Osteoblast (primary cell): ENCODE measurements around the gene CALCB. TPM values are rescaled to one million over a fixed set of nuclear protein-coding genes. Genes with fewer than 3 reads are reported as not detected.

ENCODE experiments used
- DNase-seq: peaks from one replicate; pipeline ENCODE4 v3.0.0; 2011; ENCODE audit warnings: low spot score, mixed read lengths; ENCODE audit not compliant: insufficient read length; ENCODE audit errors: missing footprints
- H2AFZ ChIP-seq: 2 replicates; pipeline ENCODE4 v1.6.0; 2011; ENCODE audit warnings: mild to moderate bottlenecking, low read length
- H3K27ac ChIP-seq: 2 replicates; pipeline ENCODE4 v1.5.1; 2011; ENCODE audit warnings: mild to moderate bottlenecking, low read depth, low read length, moderate library complexity
- H3K27me3 ChIP-seq: 2 replicates; pipeline ENCODE4 v1.6.0; 2012; ENCODE audit warnings: mild to moderate bottlenecking, control low read depth, inconsistent platforms, low read length, moderate library complexity; ENCODE audit not compliant: insufficient read depth
- H3K36me3 ChIP-seq: 2 replicates; pipeline ENCODE4 v1.5.1; 2011; ENCODE audit warnings: mild to moderate bottlenecking, low read length, control low read depth, moderate library complexity; ENCODE audit not compliant: insufficient read depth
- H3K4me1 ChIP-seq: 2 replicates; pipeline ENCODE4 v1.5.1; 2011; ENCODE audit warnings: mild to moderate bottlenecking, low read length, control low read depth, moderate library complexity; ENCODE audit not compliant: insufficient read depth
- H3K4me2 ChIP-seq: 2 replicates; pipeline ENCODE4 v1.6.0; 2011; ENCODE audit warnings: mild to moderate bottlenecking, low read length; ENCODE audit not compliant: insufficient read depth
- H3K4me3 ChIP-seq: fragments of 200-600 bp; sonication (generic); 3 replicates; pipeline ENCODE4 v1.5.1; 2012; ENCODE audit warnings: mild to moderate bottlenecking, low read length, inconsistent platforms; ENCODE audit not compliant: insufficient read depth
- H3K79me2 ChIP-seq: 2 replicates; pipeline ENCODE4 v1.6.0; 2012; ENCODE audit warnings: mild to moderate bottlenecking, low read length, control low read depth, inconsistent platforms; ENCODE audit not compliant: insufficient read depth
- H3K9me3 ChIP-seq: 2 replicates; pipeline ENCODE4 v1.5.1; 2011; ENCODE audit warnings: low read depth, low read length, control low read depth
- H4K20me1 ChIP-seq: 2 replicates; pipeline ENCODE4 v1.6.0; 2012; ENCODE audit warnings: mild to moderate bottlenecking, low read length, control low read depth; ENCODE audit not compliant: insufficient read depth
- total RNA-seq: library from RNA; depleted of rRNA; stranded (reverse); fragments of >200 nt; gene quantifications from 2 replicates; pipeline ENCODE4 v1.2.3, GENCODE V29; 2012
- TF ChIP-seq, protein P1 (sequence below): IDR thresholded peaks from 2 replicates; pipeline ENCODE4 v1.5.1; 2011; ENCODE audit warnings: mild to moderate bottlenecking, low read depth, low read length, moderate library complexity; ENCODE audit errors: extremely low read depth

Gene CALCB
- total RNA-seq, 1 donor, result not detected

DNA sequence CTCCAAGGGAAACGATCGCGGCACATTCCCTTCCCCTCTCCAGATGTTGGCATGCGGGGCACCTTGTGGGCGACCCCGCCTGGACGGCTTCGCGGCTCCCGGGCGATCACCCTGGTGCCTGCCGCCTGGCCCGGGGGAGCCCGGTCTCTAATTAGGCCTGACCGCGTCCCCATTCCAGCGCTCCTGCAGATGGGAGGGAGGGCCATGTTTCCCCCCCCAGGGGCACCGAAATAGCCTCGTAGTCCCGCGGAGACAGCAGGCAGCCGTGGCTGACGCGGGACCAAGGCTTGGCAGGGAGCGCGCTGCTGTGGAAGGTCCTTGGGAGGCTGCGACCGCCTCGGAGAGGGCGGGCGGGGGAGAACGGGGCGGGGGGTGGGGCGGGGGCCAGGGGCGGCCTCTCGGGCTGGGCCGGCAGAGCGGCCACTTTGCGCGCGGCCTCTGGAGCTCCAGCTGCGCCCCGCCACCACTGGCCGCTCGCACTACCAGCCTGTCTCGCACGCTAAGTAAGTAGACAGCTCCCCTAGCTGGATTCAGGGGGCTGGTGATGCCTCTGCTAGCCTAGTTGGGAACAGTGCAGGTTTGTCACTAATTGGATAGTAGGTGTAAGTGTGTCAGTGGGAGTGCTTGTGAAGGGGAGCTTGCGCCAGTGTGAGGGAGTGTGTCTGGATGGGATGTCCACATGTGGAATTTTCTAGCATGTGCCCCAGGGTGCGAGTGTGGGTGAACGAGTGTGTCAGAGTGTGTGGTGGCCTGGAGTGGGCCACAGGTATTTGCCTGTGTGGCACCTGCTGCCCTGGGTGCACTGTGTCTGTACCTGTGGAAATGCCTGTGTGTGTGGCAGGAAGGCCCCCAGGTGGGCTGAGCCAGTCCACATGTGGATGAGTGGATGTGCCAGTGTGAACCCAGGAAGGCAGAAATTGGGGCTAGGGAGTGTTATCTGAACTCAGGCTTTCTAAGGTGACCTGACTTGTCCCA is 41.4 kb downstream of the CALCB start, which contains the start of gene INSC:
Gene INSC, plus strand, starts transcription at position 423 of the 975 bp plus-strand sequence. CDS start 34,252 bp downstream, outside the sequence.
- peak; percentile 82 for DNase-seq
- TF ChIP-seq, protein P1, sequence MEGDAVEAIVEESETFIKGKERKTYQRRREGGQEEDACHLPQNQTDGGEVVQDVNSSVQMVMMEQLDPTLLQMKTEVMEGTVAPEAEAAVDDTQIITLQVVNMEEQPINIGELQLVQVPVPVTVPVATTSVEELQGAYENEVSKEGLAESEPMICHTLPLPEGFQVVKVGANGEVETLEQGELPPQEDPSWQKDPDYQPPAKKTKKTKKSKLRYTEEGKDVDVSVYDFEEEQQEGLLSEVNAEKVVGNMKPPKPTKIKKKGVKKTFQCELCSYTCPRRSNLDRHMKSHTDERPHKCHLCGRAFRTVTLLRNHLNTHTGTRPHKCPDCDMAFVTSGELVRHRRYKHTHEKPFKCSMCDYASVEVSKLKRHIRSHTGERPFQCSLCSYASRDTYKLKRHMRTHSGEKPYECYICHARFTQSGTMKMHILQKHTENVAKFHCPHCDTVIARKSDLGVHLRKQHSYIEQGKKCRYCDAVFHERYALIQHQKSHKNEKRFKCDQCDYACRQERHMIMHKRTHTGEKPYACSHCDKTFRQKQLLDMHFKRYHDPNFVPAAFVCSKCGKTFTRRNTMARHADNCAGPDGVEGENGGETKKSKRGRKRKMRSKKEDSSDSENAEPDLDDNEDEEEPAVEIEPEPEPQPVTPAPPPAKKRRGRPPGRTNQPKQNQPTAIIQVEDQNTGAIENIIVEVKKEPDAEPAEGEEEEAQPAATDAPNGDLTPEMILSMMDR, result no peak

DNA sequence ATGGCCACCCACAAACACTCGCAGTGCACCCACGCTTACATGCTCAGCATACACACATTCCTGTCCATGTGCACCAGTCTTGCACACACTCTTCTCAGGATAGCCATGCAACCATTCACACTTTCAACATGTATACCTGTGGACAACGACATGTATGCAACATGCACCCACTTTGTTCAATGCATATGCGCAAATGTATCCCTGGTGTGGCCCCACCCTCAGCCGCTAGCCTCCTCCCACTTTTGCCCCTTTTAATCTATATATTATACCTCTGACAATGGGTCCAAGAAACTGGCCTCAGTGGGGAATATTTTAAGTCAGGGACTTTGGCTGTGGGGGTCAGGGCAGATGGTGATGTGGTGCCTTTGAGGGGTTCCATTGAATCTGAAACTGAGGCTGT is 42.3 kb downstream of the CALCB start:
- TF ChIP-seq, protein P1, result no peak

More for the DNA sequence above, 41.4 kb downstream of the CALCB start, which contains the start of gene INSC:
- Histone ChIP-seq H3K79me2 (no peaks in the 10 kb centered on the region), H3K27ac (no peak within 1 kb of the TSS), H3K9me3 (no peaks in the 10 kb centered on the region), H3K4me1 (peaks cover 11% of the 10 kb centered on the region), H3K27me3 (no peaks in the 10 kb centered on the region), H3K4me2 (peak within 1 kb of the TSS; percentile 89), H3K36me3 (no peaks in the 10 kb centered on the region), H3K4me3 (peak within 1 kb of the TSS; percentile 68), H2AFZ (peak within 1 kb of the TSS; percentile 82), H4K20me1 (no peaks in the 10 kb centered on the region)

DNA sequence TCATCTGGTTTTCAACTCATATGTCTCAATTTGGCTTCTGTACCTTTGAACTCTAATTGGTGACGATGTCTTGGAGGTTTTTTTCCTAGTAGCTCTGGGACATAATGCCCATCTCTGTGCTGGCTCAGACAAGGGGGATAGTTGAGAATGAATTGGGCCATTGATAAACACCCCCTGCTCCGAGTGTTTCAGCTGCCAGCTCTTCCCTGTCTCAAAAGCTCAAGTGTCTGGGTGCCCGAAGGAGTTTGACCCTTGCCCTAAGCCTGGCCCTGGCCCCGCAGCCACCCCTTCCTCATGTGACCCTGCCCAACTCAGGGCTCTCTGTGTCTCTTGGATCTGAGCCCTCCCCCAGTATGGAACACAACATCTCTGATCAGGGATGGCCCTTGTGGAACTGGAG is 44.4 kb downstream of the CALCB start:
- Histone ChIP-seq H3K4me1 (peaks cover 13% of the 10 kb centered on the region), H3K27ac (no peak overlapping the region), H4K20me1 (no peaks in the 10 kb centered on the region), H3K79me2 (no peaks in the 10 kb centered on the region), H3K4me2 (no peak overlapping the region), H3K36me3 (no peaks in the 10 kb centered on the region), H3K9me3 (no peaks in the 10 kb centered on the region), H2AFZ (no peak overlapping the region), H3K4me3 (no peak overlapping the region), H3K27me3 (no peaks in the 10 kb centered on the region)
- TF ChIP-seq, protein P1, result no peak
- peak; percentile 71 for DNase-seq

More for the DNA sequence above, 42.3 kb downstream of the CALCB start:
- H3K27ac ChIP-seq, result no peak overlapping the region
- no peak overlapping the region for H3K4me2 ChIP-seq
- H3K79me2 ChIP-seq, result no peaks in the 10 kb centered on the region
- no peak for DNase-seq
- H3K9me3 ChIP-seq, result no peaks in the 10 kb centered on the region
- no peaks in the 10 kb centered on the region for H3K36me3 ChIP-seq
- H3K4me1 ChIP-seq, result peaks cover 12% of the 10 kb centered on the region
- no peaks in the 10 kb centered on the region for H3K27me3 ChIP-seq
- H3K4me3 ChIP-seq, result no peak overlapping the region
- no peaks in the 10 kb centered on the region for H4K20me1 ChIP-seq
- no peak overlapping the region for H2AFZ ChIP-seq

DNA sequence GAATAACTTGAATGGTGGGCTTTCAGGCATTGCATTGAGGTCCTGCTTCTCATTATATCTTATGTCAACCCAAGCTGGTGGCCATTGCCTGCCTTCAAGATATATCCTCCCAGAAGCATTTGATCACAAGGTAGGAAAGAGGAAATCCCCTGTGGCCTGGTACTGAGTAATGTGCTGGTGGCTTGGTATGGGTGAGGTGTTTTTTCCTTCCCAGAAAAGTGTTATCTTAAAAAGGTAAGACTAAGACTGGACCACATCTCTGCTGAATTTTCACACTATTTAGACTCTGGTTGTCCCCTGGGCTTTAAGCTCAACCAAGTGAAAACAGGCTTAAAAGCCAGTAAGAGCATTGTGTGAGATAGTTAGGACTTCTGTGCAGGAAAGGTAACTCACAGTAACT is 45.0 kb downstream of the CALCB start:
- TF ChIP-seq, protein P1, result no peak
- H3K79me2 ChIP-seq, result no peaks in the 10 kb centered on the region

More for the DNA sequence above, 45.0 kb downstream of the CALCB start:
- Histone ChIP-seq H3K4me3 (no peak overlapping the region), H3K4me1 (peaks cover 20% of the 10 kb centered on the region), H2AFZ (no peak overlapping the region), H3K27me3 (no peaks in the 10 kb centered on the region), H3K4me2 (no peak overlapping the region), H4K20me1 (no peaks in the 10 kb centered on the region), H3K36me3 (no peaks in the 10 kb centered on the region), H3K9me3 (no peaks in the 10 kb centered on the region), H3K27ac (no peak overlapping the region)
- DNase-seq, result no peak
